Body of pancreas (tissue), 4 donors: ENCODE measurements around the gene PDGFD. TPM values are rescaled to one million over a fixed set of nuclear protein-coding genes. Genes with fewer than 3 reads are reported as not detected.

ENCODE experiments used
- ATAC-seq: fragments of 150-250 bp; one replicate; pipeline ENCODE4 v1.9.1; 2016
- DNase-seq, 4 donors: peaks; one replicate each; pipeline ENCODE4 v3.0.0-alpha.2; 2019
- H3K27ac ChIP-seq, 4 donors: fragments of 200-600 bp; sonication (generic); 1 replicate in 3 of 4; 2 replicates in 1 of 4; pipeline versions ENCODE4 v1.5.1 to v1.6.1; 2016 to 2019; ENCODE audit warnings: mild to moderate bottlenecking in 1 of 4, mixed read lengths in 1 of 4, moderate library complexity in 1 of 4
- H3K27me3 ChIP-seq, 2 donors: fragments of 200-600 bp; sonication (generic); one replicate each; pipeline ENCODE4 v1.6.0; 2016; ENCODE audit warnings: mild to moderate bottlenecking in 1 of 2
- H3K36me3 ChIP-seq, 2 donors: fragments of 200-600 bp; sonication (generic); replicated peaks in 1 of 2; 2 replicates each; pipeline ENCODE4 v1.5.1; 2016; ENCODE audit warnings: low read depth in 2 of 2; ENCODE audit not compliant: insufficient read depth in 1 of 2
- H3K4me1 ChIP-seq: fragments of 200-600 bp; sonication (generic); one replicate; pipeline ENCODE4 v1.6.0; 2016
- H3K4me3 ChIP-seq, 2 donors: fragments of 200-600 bp; sonication (generic); 1 replicate in 1 of 2; 2 replicates in 1 of 2; pipeline ENCODE4 v1.5.1; 2016 to 2019
- H3K9me3 ChIP-seq, 3 donors: fragments of 200-600 bp; sonication (generic); 1 replicate in 2 of 3; 2 replicates in 1 of 3; pipeline ENCODE4 v1.5.1; 2016
- CTCF ChIP-seq, 7 experiments: fragments of 450-650 bp in 4 of 7; fragments of 200-600 bp in 3 of 7; sonication (generic) in 3 of 7; IDR thresholded peaks; one replicate each; pipeline ENCODE4 v1.5.1; 2016 to 2019; ENCODE audit warnings: antibody characterized with exemption in 7 of 7
- POLR2A ChIP-seq, 3 donors: fragments of 450-650 bp; IDR thresholded peaks; one replicate each; pipeline ENCODE4 v1.6.1; 2016; ENCODE audit warnings: antibody characterized with exemption in 3 of 3, mild to moderate bottlenecking in 2 of 3
- WGBS, 2 donors: methylation state at CpG; one replicate each; pipeline ENCODE4 v1.1.5; 2017; 5-methylcytosine and 5-hydroxymethylcytosine counted together
- intact Hi-C: fragments of 100-400 bp; cut with DNase I; formaldehyde crosslinking; loops from one replicate; pipeline ENCODE4 v1.15.1; 2023
- total RNA-seq, 2 donors: library from RNA; depleted of rRNA; stranded (reverse); fragments of >200 nt; gene quantifications; one replicate each; pipeline ENCODE4 v1.1.0, GENCODE V29; 2016

Gene PDGFD
- total RNA-seq, 2 donors from 2014 or later = 26.7 to 43.1 TPM

GRCh38 chr11:104136861-104137260 lies 27.1 kb downstream of the PDGFD start:
- no peak for ATAC-seq
- no peak for DNase-seq
- Histone ChIP-seq H3K4me1 (no peaks in the 10 kb centered on the region), H3K9me3 (no peaks in the 10 kb centered on the region), H3K27me3 (no peaks in the 10 kb centered on the region), H3K27ac (no peak overlapping the region), H3K4me3 (no peak overlapping the region), H3K36me3 (no peaks in the 10 kb centered on the region)
- intact Hi-C loops = no loop called here
- TF ChIP-seq POLR2A (IDR thresholded peaks at IDR 0.05) (no peak), CTCF (IDR thresholded peaks at IDR 0.05) (no peak)

- DNase-seq (no peak), ATAC-seq (no peak)
- Histone ChIP-seq H3K4me3 (no peak overlapping the region), H3K36me3 (no peaks in the 10 kb centered on the region), H3K9me3 (no peaks in the 10 kb centered on the region), H3K27me3 (no peaks in the 10 kb centered on the region), H3K27ac (no peak overlapping the region), H3K4me1 (no peaks in the 10 kb centered on the region)
- TF ChIP-seq CTCF (IDR thresholded peaks at IDR 0.05) (no peak), POLR2A (IDR thresholded peaks at IDR 0.05) (no peak)
- intact Hi-C loops = no loop called here
- WGBS, 2 donors = 25 to 40% methylated on average over 1 of the region's 1 CpG
Observed at GRCh38 chr11:104134745-104135144, 29.2 kb downstream of the PDGFD start.

- Histone ChIP-seq H3K27ac (no peak overlapping the region), H3K36me3 (no peaks in the 10 kb centered on the region), H3K9me3 (no peaks in the 10 kb centered on the region), H3K4me3 (no peak overlapping the region), H3K27me3 (no peaks in the 10 kb centered on the region), H3K4me1 (no peaks in the 10 kb centered on the region)
- DNase-seq = no peak
- WGBS, 2 donors = 95 to 100% methylated on average over 1 of the region's 1 CpG
- TF ChIP-seq POLR2A (IDR thresholded peaks at IDR 0.05) (no peak), CTCF (IDR thresholded peaks at IDR 0.05) (no peak)
- ATAC-seq = no peak
- intact Hi-C loops = no loop called here
Observed at GRCh38 chr11:104130161-104130560, 33.8 kb downstream of the PDGFD start.

- Histone ChIP-seq H3K9me3 (no peaks in the 10 kb centered on the region), H3K4me3 (no peak overlapping the region), H3K27me3 (no peaks in the 10 kb centered on the region), H3K27ac (no peak overlapping the region), H3K36me3 (no peaks in the 10 kb centered on the region), H3K4me1 (peaks cover 8% of the 10 kb centered on the region)
- 62 to 71% methylated on average over 3 of the region's 3 CpGs for WGBS, 2 donors
- intact Hi-C loops = no loop called here
- TF ChIP-seq CTCF (IDR thresholded peaks at IDR 0.05) = no peak
- no peak for TF ChIP-seq POLR2A (IDR thresholded peaks at IDR 0.05)
- ATAC-seq (no peak), DNase-seq (no peak)
Observed at GRCh38 chr11:104129145-104129544, 34.8 kb downstream of the PDGFD start.

- H3K4me1 ChIP-seq = peaks cover 18% of the 10 kb centered on the region
- no peaks in the 10 kb centered on the region for H3K9me3 ChIP-seq
- 78 to 83% methylated on average over 2 of the region's 2 CpGs for WGBS, 2 donors
- intact Hi-C loops = no loop called here
- no peak overlapping the region for H3K4me3 ChIP-seq
- ATAC-seq (peak; percentile 9), DNase-seq (no peak)
- no peaks in the 10 kb centered on the region for H3K36me3 ChIP-seq
- H3K27me3 ChIP-seq = no peaks in the 10 kb centered on the region
- TF ChIP-seq POLR2A (IDR thresholded peaks at IDR 0.05) (no peak), CTCF (IDR thresholded peaks at IDR 0.05) (no peak)
- no peak overlapping the region for H3K27ac ChIP-seq
Observed at GRCh38 chr11:104127828-104128227, 36.1 kb downstream of the PDGFD start.
